Breast epithelium (tissue), 4 donors: ENCODE results near the gene GPR39. TPM values are rescaled to one million over a fixed set of nuclear protein-coding genes. Genes with fewer than 3 reads are reported as not detected.

Source experiments
- DNase-seq, 2 donors: peaks; one replicate each; pipeline ENCODE4 v3.0.0-alpha.2; 2019; ENCODE audit warnings: low spot score in 2 of 2
- H3K27ac ChIP-seq, 2 donors: fragments of 200-600 bp; sonication (generic) in 1 of 2; one replicate each; pipeline ENCODE4 v1.5.1; 2016 to 2019; ENCODE audit warnings: mild to moderate bottlenecking in 1 of 2
- H3K27me3 ChIP-seq, 2 donors: fragments of 200-600 bp; sonication (generic) in 1 of 2; one replicate each; pipeline versions ENCODE4 v1.5.1 to v1.6.0; 2017 to 2019; ENCODE audit warnings: control low read depth in 1 of 2, mild to moderate bottlenecking in 1 of 2
- H3K36me3 ChIP-seq: fragments of 200-600 bp; one replicate; pipeline ENCODE4 v1.5.1; 2019
- H3K4me1 ChIP-seq, 2 donors: fragments of 200-600 bp; sonication (generic); one replicate each; pipeline ENCODE4 v1.5.1; 2016 to 2019; ENCODE audit warnings: control low read depth in 1 of 2
- H3K4me3 ChIP-seq, 3 donors: fragments of 200-600 bp; sonication (generic); 1 replicate in 2 of 3; 2 replicates in 1 of 3; pipeline ENCODE4 v1.5.1; 2016 to 2019; ENCODE audit warnings: mild to moderate bottlenecking in 3 of 3, moderate library complexity in 2 of 3
- H3K9me3 ChIP-seq, 2 donors: fragments of 200-600 bp; sonication (generic) in 1 of 2; one replicate each; pipeline ENCODE4 v1.5.1; 2016 to 2019; ENCODE audit warnings: control low read depth in 1 of 2
- CTCF ChIP-seq, 3 donors: fragments of 450-650 bp; IDR thresholded peaks; one replicate each; pipeline ENCODE4 v1.5.1; 2016 to 2017; ENCODE audit warnings: antibody characterized with exemption in 3 of 3, mild to moderate bottlenecking in 3 of 3, moderate library complexity in 3 of 3
- POLR2A ChIP-seq: fragments of 450-650 bp; IDR thresholded peaks from one replicate; pipeline ENCODE4 v1.6.1; 2016; ENCODE audit warnings: antibody characterized with exemption, mild to moderate bottlenecking, moderate library complexity
- POLR2AphosphoS5 ChIP-seq, 3 donors: sonication (generic); formaldehyde crosslinking; IDR thresholded peaks; one replicate each; pipeline ENCODE4 v1.6.1; 2017; ENCODE audit warnings: antibody characterized with exemption in 3 of 3
- intact Hi-C: fragments of 100-400 bp; cut with DNase I; formaldehyde crosslinking; loops from one replicate; pipeline ENCODE4 v1.15.1; 2023; ENCODE audit warnings: low total_unique reads
- total RNA-seq, 3 donors: library from RNA; depleted of rRNA; stranded (reverse); fragments of >200 nt; gene quantifications; one replicate each; pipeline ENCODE4 v1.1.0, GENCODE V29; 2016

GPR39 gene
- total RNA-seq, 3 donors from 2014 or later = 0.16 to 10.4 (median 8.2) TPM

GRCh38 chr2:132589111-132589830, 172.7 kb downstream of the GPR39 start:
- H3K4me1 ChIP-seq = no peaks in the 10 kb centered on the region
- H3K36me3 ChIP-seq = no peaks in the 10 kb centered on the region
- no peak for TF ChIP-seq CTCF (IDR thresholded peaks at IDR 0.05)
- no peak for TF ChIP-seq POLR2A
- no peak for TF ChIP-seq POLR2AphosphoS5 (IDR thresholded peaks at IDR 0.05)
- H3K4me3 ChIP-seq = no peak overlapping the region
- no peak overlapping the region for H3K27ac ChIP-seq
- intact Hi-C loops = no loop called here
- DNase-seq = no peak
- H3K9me3 ChIP-seq = no peaks in the 10 kb centered on the region
- no peaks in the 10 kb centered on the region for H3K27me3 ChIP-seq

GRCh38 chr2:132589966-132590365, 173.4 kb downstream of the GPR39 start:
- no peaks in the 10 kb centered on the region for H3K4me1 ChIP-seq
- DNase-seq = no peak
- H3K9me3 ChIP-seq = no peaks in the 10 kb centered on the region
- no peak overlapping the region for H3K4me3 ChIP-seq
- H3K27ac ChIP-seq = no peak overlapping the region
- H3K27me3 ChIP-seq = no peaks in the 10 kb centered on the region
- intact Hi-C loops = no loop called here
- TF ChIP-seq CTCF (IDR thresholded peaks at IDR 0.05) = no peak
- TF ChIP-seq POLR2AphosphoS5 (IDR thresholded peaks at IDR 0.05) = no peak
- no peak for TF ChIP-seq POLR2A
- no peaks in the 10 kb centered on the region for H3K36me3 ChIP-seq

GRCh38 chr2:132593171-132593570, 176.6 kb downstream of the GPR39 start:
- H3K27me3 ChIP-seq = no peaks in the 10 kb centered on the region
- no peak overlapping the region for H3K27ac ChIP-seq
- H3K9me3 ChIP-seq = no peaks in the 10 kb centered on the region
- TF ChIP-seq CTCF (IDR thresholded peaks at IDR 0.05) = no peak
- no peak for TF ChIP-seq POLR2AphosphoS5 (IDR thresholded peaks at IDR 0.05)
- no peak for TF ChIP-seq POLR2A
- H3K4me1 ChIP-seq = no peaks in the 10 kb centered on the region
- no peak for DNase-seq
- intact Hi-C loops = no loop called here
- H3K36me3 ChIP-seq = no peaks in the 10 kb centered on the region
- H3K4me3 ChIP-seq = no peak overlapping the region

GRCh38 chr2:132595186-132595585, 178.6 kb downstream of the GPR39 start:
- H3K4me3 ChIP-seq = no peak overlapping the region
- no peak overlapping the region for H3K27ac ChIP-seq
- H3K9me3 ChIP-seq = no peaks in the 10 kb centered on the region
- no peak for DNase-seq
- no peak for TF ChIP-seq POLR2A
- TF ChIP-seq CTCF (IDR thresholded peaks at IDR 0.05) = no peak
- TF ChIP-seq POLR2AphosphoS5 (IDR thresholded peaks at IDR 0.05) = no peak
- no peaks in the 10 kb centered on the region for H3K27me3 ChIP-seq
- H3K4me1 ChIP-seq = no peaks in the 10 kb centered on the region
- intact Hi-C loops = no loop called here
- H3K36me3 ChIP-seq = no peaks in the 10 kb centered on the region

GRCh38 chr2:132595693-132596092, 179.1 kb downstream of the GPR39 start:
- Histone ChIP-seq H3K27me3 (no peaks in the 10 kb centered on the region), H3K27ac (no peak overlapping the region), H3K4me1 (no peaks in the 10 kb centered on the region), H3K36me3 (no peaks in the 10 kb centered on the region), H3K9me3 (no peaks in the 10 kb centered on the region), H3K4me3 (no peak overlapping the region)
- TF ChIP-seq POLR2AphosphoS5 (IDR thresholded peaks at IDR 0.05) (no peak), CTCF (IDR thresholded peaks at IDR 0.05) (no peak), POLR2A (no peak)
- no peak for DNase-seq
- intact Hi-C loops = no loop called here
